ENCODE results near the gene APP.

APP gene

DNA sequence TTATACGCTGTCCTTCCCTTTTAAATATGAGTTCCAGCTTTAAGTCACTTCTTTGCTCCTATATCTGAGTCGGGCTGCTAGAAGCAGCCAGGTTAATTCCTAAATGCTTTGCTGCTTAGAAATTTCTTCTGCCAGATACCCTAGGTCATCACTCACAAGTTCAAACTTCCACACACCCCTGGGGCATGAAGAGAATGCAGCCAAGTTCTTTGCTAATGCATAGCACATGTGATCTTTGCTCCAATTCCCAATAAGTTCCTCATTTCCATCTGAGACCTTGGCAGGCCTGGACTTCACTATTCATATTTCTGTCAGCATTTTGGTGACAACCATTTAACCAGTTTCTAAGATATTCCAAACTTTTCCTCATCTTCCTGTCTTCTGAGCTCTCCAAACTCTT lies 14.5 kb upstream of the APP start:
- H3K79me2 ChIP-seq (ENCODE audit: low read length): no peaks in the 10 kb centered on the region
- H3K4me2 ChIP-seq (ENCODE audit: low read length): no peak overlapping the region
- no peak for TF ChIP-seq EZH2phosphoT487 (IDR thresholded peaks at IDR 0.05; ENCODE audit: low read depth)
- TF ChIP-seq CTCF (IDR thresholded peaks at IDR 0.05; ENCODE audit: low read depth, low read length): no peak
- H3K9me3 ChIP-seq (ENCODE audit: insufficient read depth, low read length): no peaks in the 10 kb centered on the region
- no peaks in the 10 kb centered on the region for H4K20me1 ChIP-seq (ENCODE audit: insufficient read depth, low read length)
- no peaks in the 10 kb centered on the region for H3K36me3 ChIP-seq (replicated peaks; ENCODE audit: low read depth, low read length)
- no peak overlapping the region for H3K27ac ChIP-seq (ENCODE audit: low read length)
- H3K4me3 ChIP-seq (ENCODE audit: low read length): no peak overlapping the region
- H2AFZ ChIP-seq (ENCODE audit: low read depth, low read length): no peak overlapping the region
- H3K4me1 ChIP-seq (ENCODE audit: low read length): no peaks in the 10 kb centered on the region
- H3K9ac ChIP-seq (ENCODE audit: low read length): no peak overlapping the region
- H3K27me3 ChIP-seq (ENCODE audit: low read depth, low read length): no peaks in the 10 kb centered on the region

GRCh38 chr21:26179501-26179900 lies 8.9 kb upstream of the APP start:
- no peak overlapping the region for H3K27ac ChIP-seq (ENCODE audit: low read length)
- TF ChIP-seq CTCF (IDR thresholded peaks at IDR 0.05; ENCODE audit: low read depth, low read length) (no peak), EZH2phosphoT487 (IDR thresholded peaks at IDR 0.05; ENCODE audit: low read depth) (no peak)
- H3K4me3 ChIP-seq (ENCODE audit: low read length): no peak overlapping the region
- no peaks in the 10 kb centered on the region for H3K79me2 ChIP-seq (ENCODE audit: low read length)
- H3K9me3 ChIP-seq (ENCODE audit: insufficient read depth, low read length): no peaks in the 10 kb centered on the region
- H3K27me3 ChIP-seq (ENCODE audit: low read depth, low read length): no peaks in the 10 kb centered on the region
- no peaks in the 10 kb centered on the region for H3K36me3 ChIP-seq (replicated peaks; ENCODE audit: low read depth, low read length)
- no peak overlapping the region for H3K9ac ChIP-seq (ENCODE audit: low read length)
- H3K4me1 ChIP-seq (ENCODE audit: low read length): no peaks in the 10 kb centered on the region
- H4K20me1 ChIP-seq (ENCODE audit: insufficient read depth, low read length): no peaks in the 10 kb centered on the region
- H3K4me2 ChIP-seq (ENCODE audit: low read length): no peak overlapping the region
- no peak overlapping the region for H2AFZ ChIP-seq (ENCODE audit: low read depth, low read length)

DNA sequence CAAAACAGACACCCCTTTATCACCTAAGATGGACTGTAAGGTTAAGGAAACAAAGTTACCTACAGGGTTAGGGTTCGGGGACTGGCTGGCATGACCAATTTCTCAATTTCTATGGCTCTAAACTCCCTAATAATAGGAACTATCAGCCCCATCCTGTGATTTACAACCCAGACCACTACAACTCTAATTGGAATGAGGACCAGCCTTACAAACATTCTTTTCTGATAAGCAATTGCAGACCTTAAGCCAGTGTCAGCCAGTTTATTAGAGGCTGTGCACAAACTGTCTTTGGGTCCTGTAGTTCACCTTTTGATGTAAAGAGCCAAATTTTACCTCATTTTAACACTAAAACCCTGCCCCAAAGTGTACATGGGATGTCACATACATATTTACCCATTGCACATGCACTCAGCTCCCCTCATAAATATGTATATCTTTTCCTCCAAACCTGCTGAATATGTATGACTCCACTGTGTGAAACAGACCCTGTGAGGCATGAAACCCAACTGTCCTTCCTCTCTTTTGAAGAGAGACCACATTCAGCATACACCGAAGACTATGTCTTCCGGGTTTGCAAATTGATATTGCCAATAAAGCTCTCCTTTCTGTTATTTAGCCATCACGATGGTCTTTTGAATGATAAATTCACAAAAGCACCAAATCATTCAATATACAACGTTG lies 7.3 kb upstream of the APP start:
- H4K20me1 ChIP-seq (ENCODE audit: insufficient read depth, low read length): no peaks in the 10 kb centered on the region
- H3K4me1 ChIP-seq (ENCODE audit: low read length): no peaks in the 10 kb centered on the region
- H3K4me2 ChIP-seq (ENCODE audit: low read length): 0 out of 2 replicates have a peak overlapping the region, but pooled peaks have one; percentile 18
- no peak overlapping the region for H3K27ac ChIP-seq (ENCODE audit: low read length)
- H3K4me3 ChIP-seq (ENCODE audit: low read length): no peak overlapping the region
- H3K27me3 ChIP-seq (ENCODE audit: low read depth, low read length): no peaks in the 10 kb centered on the region
- H3K79me2 ChIP-seq (ENCODE audit: low read length): no peaks in the 10 kb centered on the region
- H3K9me3 ChIP-seq (ENCODE audit: insufficient read depth, low read length): no peaks in the 10 kb centered on the region
- H3K9ac ChIP-seq (ENCODE audit: low read length): no peak overlapping the region
- TF ChIP-seq EZH2phosphoT487 (IDR thresholded peaks at IDR 0.05; ENCODE audit: low read depth) (no peak), CTCF (IDR thresholded peaks at IDR 0.05; ENCODE audit: low read depth, low read length) (no peak)
- H3K36me3 ChIP-seq (replicated peaks; ENCODE audit: low read depth, low read length): no peaks in the 10 kb centered on the region
- H2AFZ ChIP-seq (ENCODE audit: low read depth, low read length): peak overlapping the region; percentile 41; the same call in 1 of the 2 replicates

DNA sequence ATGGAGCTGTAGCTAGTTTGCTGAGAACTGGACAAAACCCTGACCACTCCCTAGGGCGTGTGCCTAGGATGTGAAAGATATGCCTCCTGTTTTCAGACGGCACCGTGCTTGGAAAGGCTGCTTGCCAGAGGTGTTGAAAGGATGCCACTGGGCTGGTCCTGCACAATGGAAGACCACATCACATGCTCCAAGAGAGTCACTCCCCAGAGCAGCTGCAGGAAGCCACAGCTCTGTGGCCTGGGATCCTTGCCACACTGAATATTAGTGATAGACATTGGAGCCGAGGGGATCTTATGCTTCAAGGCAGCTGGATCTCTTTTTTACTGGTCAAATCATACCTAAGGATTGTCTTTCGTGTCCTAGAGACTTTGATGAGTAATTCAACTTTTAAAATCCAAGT lies 6.6 kb upstream of the APP start:
- Histone ChIP-seq H3K79me2 (ENCODE audit: low read length) (no peaks in the 10 kb centered on the region), H3K4me2 (ENCODE audit: low read length) (no peak overlapping the region), H2AFZ (ENCODE audit: low read depth, low read length) (no peak overlapping the region), H3K9me3 (ENCODE audit: insufficient read depth, low read length) (no peaks in the 10 kb centered on the region), H3K4me1 (ENCODE audit: low read length) (no peaks in the 10 kb centered on the region), H3K9ac (ENCODE audit: low read length) (no peak overlapping the region), H4K20me1 (ENCODE audit: insufficient read depth, low read length) (no peaks in the 10 kb centered on the region), H3K36me3 (replicated peaks; ENCODE audit: low read depth, low read length) (no peaks in the 10 kb centered on the region), H3K4me3 (ENCODE audit: low read length) (no peak overlapping the region), H3K27me3 (ENCODE audit: low read depth, low read length) (no peaks in the 10 kb centered on the region), H3K27ac (ENCODE audit: low read length) (no peak overlapping the region)
- TF ChIP-seq EZH2phosphoT487 (IDR thresholded peaks at IDR 0.05; ENCODE audit: low read depth): no peak
- TF ChIP-seq CTCF (IDR thresholded peaks at IDR 0.05; ENCODE audit: low read depth, low read length): no peak

Measured in OCI-LY3 (cell line).